Heart left ventricle (tissue), 16 donors: ENCODE results near the gene PSPH. TPM values are rescaled to one million over a fixed set of nuclear protein-coding genes. Genes with fewer than 3 reads are reported as not detected.
"Not testable (repeated sequence)": the region's sequence is repeated elsewhere in the genome, so short reads cannot be mapped to it uniquely, and the experiment has no call there.

Source experiments
- ATAC-seq, 4 donors: fragments of 200-7000 bp; cut with Tn5 transposase; one replicate each; pipeline ENCODE4 v1.9.1; 2020 to 2022; ENCODE audit warnings: moderate library complexity in 4 of 4, mild to moderate bottlenecking in 3 of 4, moderate number of reproducible peaks in 1 of 4
- DNase-seq, 5 donors: peaks; one replicate each; pipeline ENCODE4 v3.0.0-alpha.2; 2020
- H3K27ac ChIP-seq, 12 donors: fragments of 200-600 bp; sonication (generic) in 4 of 12; one replicate each; pipeline versions ENCODE4 v1.5.0 to v1.8.0; 2016 to 2022; ENCODE audit warnings: mild to moderate bottlenecking in 2 of 12
- H3K27me3 ChIP-seq, 9 donors: fragments of 200-600 bp; sonication (generic) in 2 of 9; one replicate each; pipeline versions ENCODE4 v1.5.1 to v1.8.0; 2016 to 2022; ENCODE audit warnings: mild to moderate bottlenecking in 3 of 9
- H3K36me3 ChIP-seq, 9 donors: fragments of 200-600 bp; sonication (generic) in 2 of 9; one replicate each; pipeline versions ENCODE4 v1.5.0 to v1.8.0; 2018 to 2022; ENCODE audit warnings: mild to moderate bottlenecking in 2 of 9
- H3K4me1 ChIP-seq, 12 donors: fragments of 200-600 bp; sonication (generic) in 4 of 12; one replicate each; pipeline versions ENCODE4 v1.5.0 to v1.8.0; 2016 to 2022; ENCODE audit warnings: mild to moderate bottlenecking in 3 of 12
- H3K4me3 ChIP-seq, 12 donors: fragments of 200-600 bp; sonication (generic) in 4 of 12; one replicate each; pipeline versions ENCODE4 v1.5.0 to v1.8.0; 2017 to 2022; ENCODE audit warnings: mild to moderate bottlenecking in 9 of 12, moderate library complexity in 4 of 12
- H3K9me3 ChIP-seq, 12 donors: fragments of 200-600 bp; sonication (generic) in 4 of 12; one replicate each; pipeline versions ENCODE4 v1.5.0 to v1.8.0; 2016 to 2022; ENCODE audit warnings: mild to moderate bottlenecking in 1 of 12
- POLR2A ChIP-seq, 2 donors: fragments of 450-650 bp; IDR thresholded peaks; one replicate each; pipeline ENCODE4 v1.6.1; 2017; ENCODE audit warnings: antibody characterized with exemption in 2 of 2, mild to moderate bottlenecking in 2 of 2, moderate library complexity in 2 of 2
- WGBS, 4 donors: extraction: QIAGEN DNeasy Blood & Tissue Kit in 2 of 4; methylation state at CpG; one replicate each; pipeline versions ENCODE4 v1.1.5 to v1.1.7; 2013 to 2018; 5-methylcytosine and 5-hydroxymethylcytosine counted together
- intact Hi-C, 10 donors: fragments of 100-400 bp; cut with DNase I; formaldehyde crosslinking; loops; one replicate each; pipeline versions ENCODE4 v1.11.1 to v1.14.2; 2022
- polyA plus RNA-seq, 2 donors: library from polyadenylated mRNA; stranded (reverse); fragments of 200-250 nt; gene quantifications; one replicate each; pipeline ENCODE4 v1.2.3, GENCODE V29; 2013
- total RNA-seq, 9 donors: library from RNA; depleted of rRNA in 2 of 9; stranded (reverse); fragments of >200 nt in 2 of 9; fragmentation: NEBNext Ultra II Directional in 3 of 9; extraction: Animal tissue kit (Norgen Biotek cat#: 25700) in 3 of 9; gene quantifications; one replicate each; pipeline versions ENCODE4 v1.1.0 to v1.2.4, GENCODE V29; 2016 to 2023
- TF ChIP-seq, protein P1 (sequence below), 12 donors: fragments of 200-600 bp; sonication (generic) in 4 of 12; IDR thresholded peaks; one replicate each; pipeline versions ENCODE4 v1.5.0 to v1.8.0; 2018 to 2022; ENCODE audit warnings: antibody characterized with exemption in 12 of 12, mild to moderate bottlenecking in 5 of 12
- donor health status: ischemic (EF 13 %, LVEDD 7.1; RV severe dilation, severe dysfunction).
- donor health status: healthy with polysubstance abuse.
- donor health status: DM: no; HTN: yes; CAD: no.
- donor health status: DM: no; HTN: no; CAD: no.
- donor health status: ischemic (EF 25% LVEDD 6.9; RV normal size, moderate dysfunction).
- donor health status: ischemic (EF 25% LVEDD 5.7; RV mildly dilated, moderate dysfunction).
- donor health status: healthy.
- donor health status: DM: yes; HTN: yes; CAD: no.
- donor health status: ischemic (EF 35%, LVEDD 5.7; RV mildly dilated, moderate dysfunction).
- donor health status: nonischemic (EF 11% LVEDD 7.7; RV severe dilation, severe dysfunction).
- donor health status: DM: yes; HTN: yes; CAD: no.
- donor health status: PGD.
- donor health status: ischemic (EF 29% LVEDD 5.4; RV normal size, mild dysfunction).
- donor health status: nonischemic (EF 23%, LVEDD 6.1; RV moderate dilation, normal function).

PSPH gene
- total and polyA plus RNA-seq, 11 donors, result 3.5 to 15.9 (median 8.9) TPM

DNA sequence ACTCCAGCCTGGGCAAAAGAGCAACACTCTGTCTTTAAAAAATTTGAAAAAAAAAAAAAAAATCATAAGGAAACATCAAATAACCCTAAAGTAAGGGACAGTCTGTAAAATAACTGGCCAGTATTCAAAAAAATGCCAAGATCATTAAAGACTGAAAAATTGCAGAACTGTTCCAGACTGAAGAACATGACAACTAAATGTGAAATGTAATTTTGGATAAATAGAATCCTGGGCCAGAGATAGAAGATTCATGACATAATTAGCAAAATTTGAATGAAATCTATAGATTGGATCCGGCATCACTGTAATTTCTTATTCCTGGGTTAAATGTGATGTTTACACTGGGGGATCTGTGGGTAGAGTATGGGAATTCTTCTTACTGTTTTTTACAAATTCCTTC, 3.0 kb downstream of the PSPH start:
- Histone ChIP-seq H3K36me3 (peaks cover 0 to 6% (median 5%) of the 10 kb centered on the region in 9 donors), H3K4me3 (no peak overlapping the region), H3K27ac (peak overlapping the region in 1 of 12 donors; percentile 66), H3K4me1 (peaks cover 7 to 45% (median 26%) of the 10 kb centered on the region in 12 donors), H3K27me3 (no peaks in the 10 kb centered on the region), H3K9me3 (no peaks in the 10 kb centered on the region)
- 86 to 94% (median 90%) methylated on average over 1 of the region's 1 CpG for WGBS, 4 donors
- intact Hi-C loops, result no loop called here
- no peak for TF ChIP-seq POLR2A (IDR thresholded peaks at IDR 0.05)
- TF ChIP-seq, protein P1, sequence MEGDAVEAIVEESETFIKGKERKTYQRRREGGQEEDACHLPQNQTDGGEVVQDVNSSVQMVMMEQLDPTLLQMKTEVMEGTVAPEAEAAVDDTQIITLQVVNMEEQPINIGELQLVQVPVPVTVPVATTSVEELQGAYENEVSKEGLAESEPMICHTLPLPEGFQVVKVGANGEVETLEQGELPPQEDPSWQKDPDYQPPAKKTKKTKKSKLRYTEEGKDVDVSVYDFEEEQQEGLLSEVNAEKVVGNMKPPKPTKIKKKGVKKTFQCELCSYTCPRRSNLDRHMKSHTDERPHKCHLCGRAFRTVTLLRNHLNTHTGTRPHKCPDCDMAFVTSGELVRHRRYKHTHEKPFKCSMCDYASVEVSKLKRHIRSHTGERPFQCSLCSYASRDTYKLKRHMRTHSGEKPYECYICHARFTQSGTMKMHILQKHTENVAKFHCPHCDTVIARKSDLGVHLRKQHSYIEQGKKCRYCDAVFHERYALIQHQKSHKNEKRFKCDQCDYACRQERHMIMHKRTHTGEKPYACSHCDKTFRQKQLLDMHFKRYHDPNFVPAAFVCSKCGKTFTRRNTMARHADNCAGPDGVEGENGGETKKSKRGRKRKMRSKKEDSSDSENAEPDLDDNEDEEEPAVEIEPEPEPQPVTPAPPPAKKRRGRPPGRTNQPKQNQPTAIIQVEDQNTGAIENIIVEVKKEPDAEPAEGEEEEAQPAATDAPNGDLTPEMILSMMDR (IDR thresholded peaks at IDR 0.05), result no peak
- DNase-seq (no peak), ATAC-seq (no peak)

DNA sequence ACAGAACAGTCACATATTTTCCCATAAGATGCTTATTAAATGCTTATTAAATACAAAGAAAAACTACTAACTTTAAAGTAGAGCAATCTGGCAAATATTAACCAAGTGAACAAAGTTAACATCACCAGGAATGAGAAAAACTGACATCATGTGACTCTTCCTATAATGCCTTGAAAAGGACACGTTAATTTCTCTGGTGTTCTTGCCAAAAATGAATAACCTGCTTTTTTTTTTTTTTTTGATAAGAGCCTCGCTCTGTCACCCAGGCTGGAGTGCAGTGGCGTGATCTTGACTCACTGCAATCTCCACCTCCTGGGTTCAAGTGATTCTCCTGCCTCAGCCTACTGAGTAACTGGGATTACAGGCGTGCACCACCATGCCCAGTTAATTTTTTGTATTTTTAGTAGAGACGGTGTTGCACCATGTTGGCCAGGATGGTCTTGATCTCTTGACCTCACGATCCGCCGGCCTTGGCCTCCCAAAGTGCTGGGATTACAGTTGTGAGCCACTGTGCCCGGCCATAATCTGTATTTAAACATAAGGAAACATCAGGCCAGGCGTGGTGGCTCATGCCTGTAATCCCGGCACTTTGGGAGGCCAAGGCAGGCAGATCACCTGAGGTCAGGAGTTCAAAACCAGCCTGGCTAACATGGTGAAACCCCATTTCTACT, 3.7 kb downstream of the PSPH start:
- intact Hi-C loops, result not testable (repeated sequence)
- WGBS, 4 donors, result 84 to 88% (median 85%) methylated on average over 11 of the region's 11 CpGs

DNA sequence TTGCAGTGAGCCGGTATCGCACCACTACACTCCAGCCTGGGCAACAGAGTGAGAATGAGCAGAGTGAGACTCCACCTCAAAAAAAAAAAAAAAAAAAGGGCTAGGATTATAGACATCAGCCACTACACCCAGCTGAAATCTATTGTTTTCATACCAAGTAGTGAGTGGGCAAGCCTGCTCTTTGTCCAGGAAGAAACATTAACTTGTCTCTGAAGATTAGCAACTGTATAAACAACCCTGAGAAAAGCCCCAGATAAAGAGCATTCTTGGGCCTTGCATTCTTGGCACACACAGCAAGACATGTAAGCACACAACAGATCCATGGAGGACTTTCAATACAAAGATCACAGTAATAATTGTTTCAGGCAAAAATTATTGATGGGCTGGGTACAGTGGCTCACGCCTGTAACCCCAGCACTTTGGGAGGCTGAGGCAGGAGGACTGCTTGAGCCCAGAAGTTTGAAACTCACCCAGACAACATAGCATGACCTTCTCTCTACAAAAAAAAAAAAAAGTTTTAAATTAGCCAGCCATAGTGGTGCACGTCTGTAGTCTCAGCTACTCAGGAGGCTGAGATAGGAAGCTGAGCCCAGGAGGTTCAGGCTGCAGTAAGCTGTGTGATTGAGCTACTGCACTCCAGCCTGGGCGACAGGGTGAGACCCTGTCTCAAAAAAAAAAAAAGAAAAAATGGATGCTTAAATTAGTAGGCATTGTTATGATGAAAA, 4.4 kb downstream of the PSPH start:
- 57 to 66% (median 61%) methylated on average over 5 of the region's 5 CpGs for WGBS, 4 donors
- DNase-seq (no peak), ATAC-seq (no peak)
- Histone ChIP-seq H3K27me3 (no peaks in the 10 kb centered on the region), H3K36me3 (peaks cover 0 to 8% (median 0%) of the 10 kb centered on the region in 9 donors), H3K27ac (peak overlapping the region in 5 of 12 donors; percentile 15 to 66 (median 24)), H3K4me1 (peaks cover 0 to 34% (median 15%) of the 10 kb centered on the region in 12 donors), H3K9me3 (no peaks in the 10 kb centered on the region), H3K4me3 (no peak overlapping the region)
- TF ChIP-seq, protein P1 (IDR thresholded peaks at IDR 0.05), result no peak
- intact Hi-C loops, result no loop called here

More for the DNA sequence above, 3.7 kb downstream of the PSPH start:
- H3K9me3 ChIP-seq, H3K27me3 ChIP-seq, H3K4me3 ChIP-seq, ATAC-seq, DNase-seq, H3K36me3 ChIP-seq: not testable (repeated sequence)
- peak overlapping the region in 2 of 12 donors; percentile 15 to 66 for H3K27ac ChIP-seq
- peaks cover 4 to 40% (median 19%) of the 10 kb centered on the region in 12 donors for H3K4me1 ChIP-seq

DNA sequence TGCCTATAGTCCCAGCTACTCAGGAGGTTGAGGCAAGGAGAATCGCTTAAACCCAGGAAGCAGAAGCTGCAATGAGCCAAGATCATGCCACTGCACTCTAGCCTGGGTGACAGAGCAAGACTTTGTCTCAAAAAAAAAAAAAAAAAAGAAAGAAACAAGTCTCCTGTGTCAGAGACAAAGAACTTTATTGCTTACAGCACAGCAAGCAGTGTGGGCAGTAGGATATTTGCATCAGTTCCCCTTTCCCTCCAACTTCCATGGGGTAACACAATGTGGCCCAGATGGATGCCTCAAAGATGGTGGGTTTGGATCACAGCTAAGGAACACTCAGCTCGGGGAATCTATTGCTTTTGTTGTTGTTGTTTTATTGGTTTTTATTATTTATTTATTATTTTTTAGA, 5.5 kb downstream of the PSPH start:
- Histone ChIP-seq H3K4me1 (peaks cover 0 to 31% (median 14%) of the 10 kb centered on the region in 12 donors), H3K36me3 (peaks cover 0 to 13% (median 0%) of the 10 kb centered on the region in 9 donors)
- H3K27me3 ChIP-seq, H3K4me3 ChIP-seq, H3K9me3 ChIP-seq, DNase-seq, ATAC-seq, H3K27ac ChIP-seq, intact Hi-C loops: not testable (repeated sequence)
- WGBS, 4 donors, result 90 to 97% (median 93%) methylated on average over 2 of the region's 2 CpGs

DNA sequence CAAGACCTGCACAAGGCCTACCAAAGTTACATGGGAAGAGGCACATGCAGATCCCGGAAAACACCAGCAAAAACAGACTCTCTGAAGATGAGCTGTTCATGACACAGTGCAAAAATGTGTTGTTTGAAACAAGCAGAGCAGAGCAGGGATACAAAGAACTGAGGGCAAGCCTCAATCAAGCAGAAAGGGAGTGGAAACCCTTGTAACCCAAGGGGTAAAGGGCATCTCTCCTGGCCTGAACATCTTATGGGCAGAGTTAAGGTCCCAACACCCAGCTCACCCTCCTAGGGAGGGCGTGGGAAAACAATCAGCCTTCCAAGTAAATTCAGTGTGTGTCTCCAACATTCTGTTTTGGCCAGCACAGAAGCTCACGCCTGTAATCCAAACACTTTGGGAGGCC, 10.5 kb downstream of the PSPH start:
- 87 to 96% (median 93%) methylated on average over 3 of the region's 3 CpGs for WGBS, 4 donors
- Histone ChIP-seq H3K9me3 (no peaks in the 10 kb centered on the region), H3K27me3 (no peaks in the 10 kb centered on the region), H3K27ac (no peak overlapping the region), H3K4me1 (no peaks in the 10 kb centered on the region), H3K4me3 (no peak overlapping the region), H3K36me3 (peaks cover 0 to 13% (median 0%) of the 10 kb centered on the region in 9 donors)
- no peak for ATAC-seq
- intact Hi-C loops, result no loop called here
- no peak for TF ChIP-seq POLR2A (IDR thresholded peaks at IDR 0.05)
- TF ChIP-seq, protein P1 (IDR thresholded peaks at IDR 0.05), result no peak
- no peak for DNase-seq
